T-cell (primary cell): ENCODE results near the gene C21orf91. TPM values are rescaled to one million over a fixed set of nuclear protein-coding genes. Genes with fewer than 3 reads are reported as not detected.

Experiments used
- ATAC-seq, 4 experiments: fragments of 200-7000 bp in 3 of 4; fragments of 150-1000 bp in 1 of 4; cut with Tn5 transposase; replicated peaks in 1 of 4; 1 replicate in 3 of 4; 2 replicates in 1 of 4; pipeline ENCODE4 v1.10.0; 2021; ENCODE audit warnings: moderate library complexity in 3 of 4, mild to moderate bottlenecking in 2 of 4, moderate number of reproducible peaks in 1 of 4
- CTCF ChIA-PET, 2 donors: fragments of 300-600 bp; sonication (Branson Sonifier 250); formaldehyde crosslinking; loops; one replicate each; lab custom pipeline; 2022; ENCODE audit warnings: antibody characterized with exemption in 2 of 2; lab: Charles Lee
- POLR2A ChIA-PET, 2 donors: fragments of 300-600 bp; sonication (Branson Sonifier 250); formaldehyde crosslinking; loops; one replicate each; lab custom pipeline; 2022; ENCODE audit warnings: antibody characterized with exemption in 2 of 2; lab: Charles Lee
- DNase-seq, 35 experiments: peaks; one replicate each; pipeline versions ENCODE4 v3.0.0 to v3.0.0-alpha.2; 2013 to 2023
- H3K27ac ChIP-seq: one replicate; pipeline ENCODE4 v1.5.1; 2013; ENCODE audit warnings: low read length
- H3K27me3 ChIP-seq, 2 experiments: replicated peaks in 1 of 2; 1 replicate in 1 of 2; 2 replicates in 1 of 2; pipeline versions ENCODE4 v1.6.1 to v1.7.0; 2013; ENCODE audit warnings: low read length in 1 of 2, mixed read lengths in 1 of 2; ENCODE audit not compliant: control insufficient read depth in 2 of 2, insufficient read depth in 2 of 2; ENCODE audit errors: extremely low read depth in 1 of 2
- H3K36me3 ChIP-seq, 2 donors: 1 replicate in 1 of 2; 2 replicates in 1 of 2; pipeline versions ENCODE4 v1.6.1 to v1.7.0; 2013; ENCODE audit warnings: low read length in 1 of 2; ENCODE audit not compliant: control insufficient read depth in 2 of 2, insufficient read depth in 1 of 2; ENCODE audit errors: extremely low read depth in 1 of 2
- H3K4me1 ChIP-seq, 2 experiments: 1 replicate in 1 of 2; 2 replicates in 1 of 2; pipeline versions ENCODE4 v1.6.1 to v1.7.0; 2013; ENCODE audit warnings: low read length in 2 of 2, mixed read lengths in 1 of 2; ENCODE audit not compliant: insufficient read depth in 2 of 2, control insufficient read depth in 1 of 2; ENCODE audit errors: extremely low read depth in 1 of 2
- H3K4me3 ChIP-seq, 2 donors: 1 replicate in 1 of 2; 2 replicates in 1 of 2; pipeline versions ENCODE4 v1.5.1 to v1.7.0; 2013; ENCODE audit warnings: mild to moderate bottlenecking in 2 of 2, low read length in 1 of 2, moderate library complexity in 1 of 2; ENCODE audit not compliant: control insufficient read depth in 1 of 2; ENCODE audit errors: extremely low read depth in 1 of 2
- H3K9me3 ChIP-seq: 2 replicates; pipeline ENCODE4 v1.7.0; 2013
- H3K27ac Mint-ChIP-seq, 2 donors: one replicate each; pipeline ENCODE4 v1.8.0; 2020 to 2021; ENCODE audit warnings: mild to moderate bottlenecking in 2 of 2, mixed read lengths in 2 of 2
- H3K27me3 Mint-ChIP-seq, 2 donors: one replicate each; pipeline ENCODE4 v1.8.0; 2021 to 2022; ENCODE audit warnings: mixed read lengths in 2 of 2
- H3K36me3 Mint-ChIP-seq: one replicate; pipeline ENCODE4 v1.8.0; 2021; ENCODE audit warnings: mixed read lengths
- H3K4me1 Mint-ChIP-seq, 3 donors: one replicate each; pipeline ENCODE4 v1.8.0; 2020 to 2022; ENCODE audit warnings: mixed read lengths in 3 of 3, mild to moderate bottlenecking in 1 of 3
- H3K4me3 Mint-ChIP-seq, 3 donors: one replicate each; pipeline ENCODE4 v1.8.0; 2020 to 2022; ENCODE audit warnings: mild to moderate bottlenecking in 3 of 3, mixed read lengths in 3 of 3, moderate library complexity in 3 of 3
- H3K9me3 Mint-ChIP-seq, 3 donors: one replicate each; pipeline ENCODE4 v1.8.0; 2020 to 2022; ENCODE audit warnings: mixed read lengths in 3 of 3
- WGBS: methylation state at CpG from one replicate; pipeline ENCODE4 v1.1.5; 2013; ENCODE audit warnings: missing lambda C conversion rate; ENCODE audit not compliant: insufficient coverage; 5-methylcytosine and 5-hydroxymethylcytosine counted together
- total RNA-seq, 35 experiments: library from RNA in 6 of 35; stranded (reverse) in 6 of 35; fragments of 120-200 nt in 1 of 35; gene quantifications; one replicate each; pipeline versions ENCODE4 v1.2.1 to v1.2.4 and lab custom pipeline; 2013 to 2026

Gene C21orf91
- total RNA-seq, 5 donors from 2014 or later (not counting 1 experiment from before 2014, with no cell fraction given): 41.1 to 52.6 (median 48.5) TPM

GRCh38 chr21:17848228-17848627 is 29.1 kb upstream of the C21orf91 start:
- no peaks in the 10 kb centered on the region for H3K4me1 ChIP-seq
- H3K36me3 ChIP-seq: no peaks in the 10 kb centered on the region
- POLR2A ChIA-PET: no interaction called here
- CTCF ChIA-PET: no interaction called here
- H3K9me3 ChIP-seq: no peaks in the 10 kb centered on the region
- Mint-ChIP-seq H3K36me3 (no peaks in the 10 kb centered on the region), H3K9me3 (no peaks in the 10 kb centered on the region), H3K4me3 (no peak overlapping the region), H3K4me1 (no peaks in the 10 kb centered on the region), H3K27ac (no peak overlapping the region), H3K27me3 (no peaks in the 10 kb centered on the region)
- no peak for ATAC-seq
- 47% methylated on average over 2 of the region's 3 CpGs for WGBS
- no peak overlapping the region for H3K4me3 ChIP-seq
- H3K27ac ChIP-seq: no peak overlapping the region
- H3K27me3 ChIP-seq: no peaks in the 10 kb centered on the region
- DNase-seq: no peak

DNA sequence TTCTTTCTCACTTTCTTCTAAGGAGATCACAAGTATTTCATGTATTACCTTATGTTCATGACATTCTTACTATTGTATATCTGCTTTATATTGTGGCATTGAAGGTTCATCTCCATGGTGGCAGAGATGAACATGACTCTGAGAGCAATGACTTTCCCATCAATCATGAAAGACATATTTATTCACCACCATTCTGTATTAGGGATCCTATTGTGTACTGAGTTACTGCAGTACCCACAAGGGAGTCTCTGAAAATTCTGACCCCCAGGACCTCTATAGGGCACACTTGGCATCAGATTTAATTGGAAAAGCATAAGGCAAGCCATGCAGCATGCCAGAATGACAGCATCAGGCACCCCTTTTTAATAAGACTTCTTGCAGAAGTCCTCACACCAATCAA is 21.9 kb upstream of the C21orf91 start:
- Mint-ChIP-seq H3K4me1 (no peaks in the 10 kb centered on the region), H3K4me3 (no peak overlapping the region), H3K36me3 (no peaks in the 10 kb centered on the region), H3K27ac (no peak overlapping the region), H3K27me3 (no peaks in the 10 kb centered on the region), H3K9me3 (no peaks in the 10 kb centered on the region)
- ATAC-seq: no peak
- Histone ChIP-seq H3K9me3 (no peaks in the 10 kb centered on the region), H3K27me3 (no peaks in the 10 kb centered on the region), H3K27ac (no peak overlapping the region), H3K4me1 (no peaks in the 10 kb centered on the region), H3K36me3 (no peaks in the 10 kb centered on the region), H3K4me3 (no peak overlapping the region)
- POLR2A ChIA-PET: no interaction called here
- CTCF ChIA-PET: no interaction called here
- DNase-seq: no peak

DNA sequence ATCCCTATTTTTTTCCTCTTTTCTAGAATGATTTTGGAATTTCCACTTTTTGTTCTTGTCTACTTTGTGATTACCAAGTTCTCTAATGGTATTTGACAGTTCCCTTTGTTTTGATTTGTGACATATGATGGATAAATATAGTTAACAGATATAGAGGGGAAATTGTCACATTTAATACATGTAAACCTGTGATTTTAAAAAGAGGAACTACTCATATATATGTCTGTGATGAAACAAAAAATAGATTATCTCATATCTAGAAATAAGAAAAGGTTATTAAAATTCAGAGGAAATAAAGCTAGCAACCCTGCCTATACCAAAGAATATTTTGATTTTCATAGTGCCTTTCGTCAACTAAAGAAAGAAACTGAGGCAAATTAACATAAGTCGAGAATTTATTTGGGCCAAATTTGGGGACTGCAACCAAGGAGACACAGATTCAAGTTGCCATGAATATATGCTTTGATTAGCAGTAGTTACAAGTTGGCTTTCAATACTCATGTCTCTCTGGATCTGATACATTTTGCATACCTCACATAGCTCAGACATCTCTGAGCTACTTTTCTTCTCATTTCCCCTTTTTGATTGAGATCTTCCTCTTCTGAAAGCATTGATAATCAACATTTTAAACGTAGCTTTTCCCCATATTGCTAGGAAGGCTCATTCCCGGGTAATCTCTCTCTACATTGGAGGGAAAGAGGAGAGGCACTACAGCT is 15.6 kb upstream of the C21orf91 start:
- ChIA-PET CTCF (interaction anchor here in 1 of 2 donors (1.1 kb wide), 1 partner anchor 15 kb away, joined by 3 read pairs; no protein-coding TSS in a partner anchor), POLR2A (no interaction called here)
- H3K4me1 Mint-ChIP-seq: no peaks in the 10 kb centered on the region
- Histone ChIP-seq H3K27ac (no peak overlapping the region), H3K4me3 (no peak overlapping the region), H3K9me3 (no peaks in the 10 kb centered on the region), H3K27me3 (no peaks in the 10 kb centered on the region), H3K36me3 (no peaks in the 10 kb centered on the region), H3K4me1 (no peaks in the 10 kb centered on the region)
- no peak for DNase-seq
- no peak for ATAC-seq
- no peak overlapping the region for H3K4me3 Mint-ChIP-seq
- peaks cover 5% of the 10 kb centered on the region for H3K36me3 Mint-ChIP-seq
- peaks cover 0 to 4% of the 10 kb centered on the region in 2 donors for H3K27me3 Mint-ChIP-seq
- no CpG with 5 or more reads among the region's 4 CpGs for WGBS
- no peaks in the 10 kb centered on the region for H3K9me3 Mint-ChIP-seq
- H3K27ac Mint-ChIP-seq: no peak overlapping the region

DNA sequence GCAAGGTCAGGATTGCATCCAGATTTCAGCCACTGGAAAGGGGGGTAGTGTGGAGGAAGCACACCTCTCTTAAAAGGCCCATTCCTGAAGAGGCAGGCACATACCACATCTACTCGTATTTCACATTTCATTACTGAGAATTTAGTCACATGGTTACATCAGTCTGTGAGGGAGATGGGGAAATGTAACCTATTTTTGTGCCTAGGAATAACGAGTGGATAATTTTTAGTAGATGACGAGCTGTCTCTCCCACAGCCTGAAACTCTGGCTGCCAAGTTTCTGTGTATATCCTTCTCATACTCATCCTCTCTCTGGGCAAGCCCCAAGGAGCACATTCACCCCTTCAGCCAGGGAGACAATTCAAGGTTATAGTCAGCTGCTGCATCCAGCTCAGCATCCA is 10.3 kb upstream of the C21orf91 start:
- Mint-ChIP-seq H3K27me3 (no peaks in the 10 kb centered on the region), H3K27ac (no peak overlapping the region), H3K4me3 (no peak overlapping the region), H3K9me3 (peaks cover 0 to 7% (median 5%) of the 10 kb centered on the region in 3 donors), H3K36me3 (peaks cover 11% of the 10 kb centered on the region), H3K4me1 (peaks cover 0 to 2% (median 0%) of the 10 kb centered on the region in 3 donors)
- ATAC-seq (no peak), DNase-seq (no peak)
- CTCF ChIA-PET: interaction anchor here (1.0 to 1.4 kb wide), 2 partner anchors 11 kb away, joined by 3 to 4 read pairs; no protein-coding TSS in a partner anchor
- Histone ChIP-seq H3K4me3 (no peak overlapping the region), H3K9me3 (no peaks in the 10 kb centered on the region), H3K36me3 (no peaks in the 10 kb centered on the region), H3K27me3 (no peaks in the 10 kb centered on the region), H3K4me1 (no peaks in the 10 kb centered on the region), H3K27ac (no peak overlapping the region)
- no CpG with 5 or more reads among the region's 3 CpGs for WGBS
- POLR2A ChIA-PET: interaction anchor here (0.6 to 0.7 kb wide), 2 partner anchors 63 to 188 kb away, joined by 3 read pairs; no protein-coding TSS in a partner anchor

DNA sequence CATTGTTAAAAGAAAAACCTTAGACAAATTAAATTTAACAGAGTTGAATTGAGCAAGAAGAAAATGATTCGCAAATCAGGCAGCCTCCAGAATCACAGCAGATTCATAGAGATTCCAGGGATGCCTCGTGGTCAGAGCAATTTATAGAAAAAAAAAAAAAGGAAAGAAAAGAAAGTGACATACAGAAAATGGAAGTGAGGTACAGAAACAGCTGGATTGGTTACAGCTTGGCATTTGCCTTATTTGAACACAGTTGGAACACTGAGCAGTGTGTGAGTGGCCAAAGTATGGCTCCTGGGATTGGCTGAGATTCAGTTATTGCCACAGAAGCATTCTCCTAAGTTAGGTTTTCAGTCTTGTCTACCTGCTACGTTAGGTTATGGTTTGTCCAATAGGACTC is 9.1 kb upstream of the C21orf91 start:
- H3K36me3 Mint-ChIP-seq: peaks cover 7% of the 10 kb centered on the region
- Histone ChIP-seq H3K9me3 (no peaks in the 10 kb centered on the region), H3K36me3 (no peaks in the 10 kb centered on the region), H3K4me3 (no peak overlapping the region), H3K27ac (no peak overlapping the region), H3K4me1 (no peaks in the 10 kb centered on the region), H3K27me3 (no peaks in the 10 kb centered on the region)
- WGBS: 50% methylated on average over 1 of the region's 3 CpGs
- H3K9me3 Mint-ChIP-seq: peaks cover 0 to 7% (median 5%) of the 10 kb centered on the region in 3 donors
- no peaks in the 10 kb centered on the region for H3K27me3 Mint-ChIP-seq
- ChIA-PET CTCF (no interaction called here), POLR2A (no interaction called here)
- ATAC-seq (no peak), DNase-seq (no peak)
- no peak overlapping the region for H3K27ac Mint-ChIP-seq
- peaks cover 0 to 2% (median 0%) of the 10 kb centered on the region in 3 donors for H3K4me1 Mint-ChIP-seq
- H3K4me3 Mint-ChIP-seq: no peak overlapping the region

GRCh38 chr21:17823846-17824245 is 4.7 kb upstream of the C21orf91 start:
- no peaks in the 10 kb centered on the region for H3K9me3 ChIP-seq
- no peaks in the 10 kb centered on the region for H3K27me3 ChIP-seq
- DNase-seq (no peak), ATAC-seq (no peak)
- Mint-ChIP-seq H3K27ac (no peak overlapping the region), H3K4me3 (no peak overlapping the region), H3K4me1 (peaks cover 15 to 16% (median 16%) of the 10 kb centered on the region in 3 donors), H3K27me3 (no peaks in the 10 kb centered on the region), H3K36me3 (peaks cover 7% of the 10 kb centered on the region), H3K9me3 (peaks cover 0 to 7% (median 5%) of the 10 kb centered on the region in 3 donors)
- WGBS: 83% methylated on average over 4 of the region's 6 CpGs
- no peak overlapping the region for H3K27ac ChIP-seq
- no peaks in the 10 kb centered on the region for H3K36me3 ChIP-seq
- peaks cover 4 to 10% of the 10 kb centered on the region in 2 experiments for H3K4me1 ChIP-seq
- POLR2A ChIA-PET: no interaction called here
- H3K4me3 ChIP-seq: no peak overlapping the region
- CTCF ChIA-PET: no interaction called here
